ENCODE measurements around the gene CRLF2. TPM values are rescaled to one million over a fixed set of nuclear protein-coding genes. Genes with fewer than 3 reads are reported as not detected.

The CRLF2 gene
- total and polyA plus RNA-seq, 4 donors = 0.19 TPM; not detected in 3

DNA sequence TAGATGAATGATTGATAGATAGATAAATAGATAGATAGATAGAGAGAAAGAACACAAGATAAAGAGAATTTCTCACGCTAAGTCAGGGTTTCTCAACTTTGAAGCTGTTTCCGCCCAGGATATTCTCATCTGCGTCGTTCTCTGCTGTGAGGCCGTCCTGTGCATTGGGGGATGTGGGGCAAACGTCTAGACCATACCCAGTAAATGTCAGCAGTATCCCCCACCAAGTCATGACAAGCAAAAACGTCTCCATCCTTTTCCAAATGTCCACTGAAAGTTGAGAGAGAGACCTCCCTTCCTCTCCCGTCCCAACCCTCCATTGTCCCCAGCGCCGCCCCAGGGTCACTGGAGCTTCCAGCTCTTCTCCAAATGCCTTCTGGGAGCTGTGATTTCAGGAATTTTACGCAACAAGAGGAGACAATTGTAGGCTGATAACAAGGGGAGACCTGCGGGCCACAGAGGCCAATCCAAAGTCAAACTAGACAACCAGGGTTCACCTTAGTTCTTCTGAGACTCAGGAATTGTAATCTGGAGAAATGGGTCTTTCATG is 8.9 kb upstream of the CRLF2 start:
- 74% methylated on average over 12 of the region's 12 CpGs for WGBS
- no peak for DNase-seq (ENCODE audit: low spot score)
- Histone ChIP-seq H3K4me3 (ENCODE audit: low read depth in 1 of 3, low read length in 3 of 3) (no peak overlapping the region), H3K9ac (ENCODE audit: low read depth in 1 of 2, low read length in 2 of 2) (no peak overlapping the region), H3K27ac (ENCODE audit: low read depth in 1 of 2, low read length in 2 of 2) (no peak overlapping the region), H3K27me3 (ENCODE audit: control insufficient read depth in 4 of 4, insufficient read depth in 4 of 4, low read length in 3 of 4) (no peaks in the 10 kb centered on the region), H3K4me1 (ENCODE audit: control insufficient read depth in 4 of 4, insufficient read depth in 4 of 4, low read length in 3 of 4) (no peaks in the 10 kb centered on the region), H3K9me3 (ENCODE audit: control insufficient read depth in 4 of 4, low read length in 3 of 4) (peaks cover 0 to 6% (median 4%) of the 10 kb centered on the region in 4 donors), H3K36me3 (ENCODE audit: control insufficient read depth in 4 of 4, insufficient read depth in 3 of 4, low read depth in 1 of 4, low read length in 3 of 4) (no peaks in the 10 kb centered on the region)
- no peak for TF ChIP-seq JUND (IDR thresholded peaks at IDR 0.05)
- TF ChIP-seq, protein P1, sequence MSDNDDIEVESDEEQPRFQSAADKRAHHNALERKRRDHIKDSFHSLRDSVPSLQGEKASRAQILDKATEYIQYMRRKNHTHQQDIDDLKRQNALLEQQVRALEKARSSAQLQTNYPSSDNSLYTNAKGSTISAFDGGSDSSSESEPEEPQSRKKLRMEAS (IDR thresholded peaks at IDR 0.05) = no peak
- TF ChIP-seq, protein P2, sequence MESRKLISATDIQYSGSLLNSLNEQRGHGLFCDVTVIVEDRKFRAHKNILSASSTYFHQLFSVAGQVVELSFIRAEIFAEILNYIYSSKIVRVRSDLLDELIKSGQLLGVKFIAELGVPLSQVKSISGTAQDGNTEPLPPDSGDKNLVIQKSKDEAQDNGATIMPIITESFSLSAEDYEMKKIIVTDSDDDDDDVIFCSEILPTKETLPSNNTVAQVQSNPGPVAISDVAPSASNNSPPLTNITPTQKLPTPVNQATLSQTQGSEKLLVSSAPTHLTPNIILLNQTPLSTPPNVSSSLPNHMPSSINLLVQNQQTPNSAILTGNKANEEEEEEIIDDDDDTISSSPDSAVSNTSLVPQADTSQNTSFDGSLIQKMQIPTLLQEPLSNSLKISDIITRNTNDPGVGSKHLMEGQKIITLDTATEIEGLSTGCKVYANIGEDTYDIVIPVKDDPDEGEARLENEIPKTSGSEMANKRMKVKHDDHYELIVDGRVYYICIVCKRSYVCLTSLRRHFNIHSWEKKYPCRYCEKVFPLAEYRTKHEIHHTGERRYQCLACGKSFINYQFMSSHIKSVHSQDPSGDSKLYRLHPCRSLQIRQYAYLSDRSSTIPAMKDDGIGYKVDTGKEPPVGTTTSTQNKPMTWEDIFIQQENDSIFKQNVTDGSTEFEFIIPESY (IDR thresholded peaks at IDR 0.05) = no peak
- TF ChIP-seq RAD21 (IDR thresholded peaks at IDR 0.05) = no peak
- no peak for TF ChIP-seq FOXA1 (IDR thresholded peaks at IDR 0.05)

DNA sequence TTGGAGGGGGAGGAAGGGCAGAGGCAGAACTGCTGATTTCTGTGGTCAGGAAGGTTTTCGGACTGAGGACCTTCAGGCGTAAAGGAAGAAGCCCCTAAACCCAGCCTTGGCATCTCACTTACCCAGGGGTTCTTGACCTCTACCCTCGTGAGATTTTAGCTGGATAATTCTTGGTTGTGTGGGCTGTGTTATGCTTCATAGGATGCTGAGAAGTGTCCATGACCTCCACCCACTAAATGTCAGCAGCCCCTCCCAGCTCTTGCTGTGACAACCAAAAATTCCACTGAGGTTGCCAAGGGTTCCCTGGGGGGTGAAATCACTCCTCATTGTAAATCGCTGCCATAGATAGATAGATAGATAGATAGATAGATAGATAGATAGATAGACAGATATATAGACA is 5.8 kb upstream of the CRLF2 start:
- TF ChIP-seq RXRA (IDR thresholded peaks at IDR 0.05) = no peak
- TF ChIP-seq, protein P2 (IDR thresholded peaks at IDR 0.05) = no peak
- no peak for TF ChIP-seq SP1 (IDR thresholded peaks at IDR 0.05)
- TF ChIP-seq, protein P1 (IDR thresholded peaks at IDR 0.05) = no peak
- TF ChIP-seq NR2F2 (IDR thresholded peaks at IDR 0.05) = no peak
- TF ChIP-seq HNF4A (conservative IDR thresholded peaks at IDR 0.05) = no peak
- no peak for TF ChIP-seq RAD21 (IDR thresholded peaks at IDR 0.05)
- TF ChIP-seq YY1 (IDR thresholded peaks at IDR 0.05) = no peak
- TF ChIP-seq, protein P3, sequence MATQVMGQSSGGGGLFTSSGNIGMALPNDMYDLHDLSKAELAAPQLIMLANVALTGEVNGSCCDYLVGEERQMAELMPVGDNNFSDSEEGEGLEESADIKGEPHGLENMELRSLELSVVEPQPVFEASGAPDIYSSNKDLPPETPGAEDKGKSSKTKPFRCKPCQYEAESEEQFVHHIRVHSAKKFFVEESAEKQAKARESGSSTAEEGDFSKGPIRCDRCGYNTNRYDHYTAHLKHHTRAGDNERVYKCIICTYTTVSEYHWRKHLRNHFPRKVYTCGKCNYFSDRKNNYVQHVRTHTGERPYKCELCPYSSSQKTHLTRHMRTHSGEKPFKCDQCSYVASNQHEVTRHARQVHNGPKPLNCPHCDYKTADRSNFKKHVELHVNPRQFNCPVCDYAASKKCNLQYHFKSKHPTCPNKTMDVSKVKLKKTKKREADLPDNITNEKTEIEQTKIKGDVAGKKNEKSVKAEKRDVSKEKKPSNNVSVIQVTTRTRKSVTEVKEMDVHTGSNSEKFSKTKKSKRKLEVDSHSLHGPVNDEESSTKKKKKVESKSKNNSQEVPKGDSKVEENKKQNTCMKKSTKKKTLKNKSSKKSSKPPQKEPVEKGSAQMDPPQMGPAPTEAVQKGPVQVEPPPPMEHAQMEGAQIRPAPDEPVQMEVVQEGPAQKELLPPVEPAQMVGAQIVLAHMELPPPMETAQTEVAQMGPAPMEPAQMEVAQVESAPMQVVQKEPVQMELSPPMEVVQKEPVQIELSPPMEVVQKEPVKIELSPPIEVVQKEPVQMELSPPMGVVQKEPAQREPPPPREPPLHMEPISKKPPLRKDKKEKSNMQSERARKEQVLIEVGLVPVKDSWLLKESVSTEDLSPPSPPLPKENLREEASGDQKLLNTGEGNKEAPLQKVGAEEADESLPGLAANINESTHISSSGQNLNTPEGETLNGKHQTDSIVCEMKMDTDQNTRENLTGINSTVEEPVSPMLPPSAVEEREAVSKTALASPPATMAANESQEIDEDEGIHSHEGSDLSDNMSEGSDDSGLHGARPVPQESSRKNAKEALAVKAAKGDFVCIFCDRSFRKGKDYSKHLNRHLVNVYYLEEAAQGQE (IDR thresholded peaks at IDR 0.05) = no peak
- TF ChIP-seq TAF1 (conservative IDR thresholded peaks at IDR 0.05) = no peak
- no peak for TF ChIP-seq GABPA (IDR thresholded peaks at IDR 0.05 in 1 of 2, conservative IDR thresholded peaks at IDR 0.05 in 1 of 2)
- TF ChIP-seq HNF4G (IDR thresholded peaks at IDR 0.05) = no peak
- TF ChIP-seq, protein P4, sequence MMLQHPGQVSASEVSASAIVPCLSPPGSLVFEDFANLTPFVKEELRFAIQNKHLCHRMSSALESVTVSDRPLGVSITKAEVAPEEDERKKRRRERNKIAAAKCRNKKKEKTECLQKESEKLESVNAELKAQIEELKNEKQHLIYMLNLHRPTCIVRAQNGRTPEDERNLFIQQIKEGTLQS (IDR thresholded peaks at IDR 0.05) = no peak
- no peak for TF ChIP-seq FOXA2 (IDR thresholded peaks at IDR 0.05)
- no peak for TF ChIP-seq EGR1 (IDR thresholded peaks at IDR 0.05; ENCODE audit: low read depth in 2 of 2)
- TF ChIP-seq, protein P5, sequence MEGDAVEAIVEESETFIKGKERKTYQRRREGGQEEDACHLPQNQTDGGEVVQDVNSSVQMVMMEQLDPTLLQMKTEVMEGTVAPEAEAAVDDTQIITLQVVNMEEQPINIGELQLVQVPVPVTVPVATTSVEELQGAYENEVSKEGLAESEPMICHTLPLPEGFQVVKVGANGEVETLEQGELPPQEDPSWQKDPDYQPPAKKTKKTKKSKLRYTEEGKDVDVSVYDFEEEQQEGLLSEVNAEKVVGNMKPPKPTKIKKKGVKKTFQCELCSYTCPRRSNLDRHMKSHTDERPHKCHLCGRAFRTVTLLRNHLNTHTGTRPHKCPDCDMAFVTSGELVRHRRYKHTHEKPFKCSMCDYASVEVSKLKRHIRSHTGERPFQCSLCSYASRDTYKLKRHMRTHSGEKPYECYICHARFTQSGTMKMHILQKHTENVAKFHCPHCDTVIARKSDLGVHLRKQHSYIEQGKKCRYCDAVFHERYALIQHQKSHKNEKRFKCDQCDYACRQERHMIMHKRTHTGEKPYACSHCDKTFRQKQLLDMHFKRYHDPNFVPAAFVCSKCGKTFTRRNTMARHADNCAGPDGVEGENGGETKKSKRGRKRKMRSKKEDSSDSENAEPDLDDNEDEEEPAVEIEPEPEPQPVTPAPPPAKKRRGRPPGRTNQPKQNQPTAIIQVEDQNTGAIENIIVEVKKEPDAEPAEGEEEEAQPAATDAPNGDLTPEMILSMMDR (IDR thresholded peaks at IDR 0.05; ENCODE audit: low read depth, low read length, missing input control) = no peak
- TF ChIP-seq JUND (IDR thresholded peaks at IDR 0.05) = no peak
- TF ChIP-seq FOXA1 (IDR thresholded peaks at IDR 0.05) = no peak
- no peaks in the 10 kb centered on the region for H3K36me3 ChIP-seq (ENCODE audit: control insufficient read depth in 4 of 4, insufficient read depth in 3 of 4, low read depth in 1 of 4, low read length in 3 of 4)
- H3K27ac ChIP-seq (ENCODE audit: low read depth in 1 of 2, low read length in 2 of 2) = no peak overlapping the region
- DNase-seq (ENCODE audit: low spot score) = no peak
- no peaks in the 10 kb centered on the region for H3K27me3 ChIP-seq (ENCODE audit: control insufficient read depth in 4 of 4, insufficient read depth in 4 of 4, low read length in 3 of 4)
- no peak overlapping the region for H3K4me3 ChIP-seq (ENCODE audit: low read depth in 1 of 3, low read length in 3 of 3)
- no peak overlapping the region for H3K9ac ChIP-seq (ENCODE audit: low read depth in 1 of 2, low read length in 2 of 2)
- no peaks in the 10 kb centered on the region for H3K4me1 ChIP-seq (ENCODE audit: control insufficient read depth in 4 of 4, insufficient read depth in 4 of 4, low read length in 3 of 4)
- peaks cover 0 to 4% (median 1%) of the 10 kb centered on the region in 4 donors for H3K9me3 ChIP-seq (ENCODE audit: control insufficient read depth in 4 of 4, low read length in 3 of 4)
- WGBS = 73% methylated on average over 4 of the region's 4 CpGs
